IMR-90 (cell line): ENCODE measurements around the gene TAF1B. TPM values are rescaled to one million over a fixed set of nuclear protein-coding genes. Genes with fewer than 3 reads are reported as not detected.

Experiments used
- ATAC-seq: fragments of 200-7000 bp; cut with Tn5 transposase; 2 replicates; pipeline ENCODE4 v1.9.1; 2020; ENCODE audit warnings: low read depth, mild to moderate bottlenecking, moderate library complexity
- BruUV-seq: library from RNA; stranded (reverse); fragments of 400-500 nt; replicated peaks from 2 replicates; lab custom pipeline; 2021; lab: Mats Ljungman, UMichigan
- CTCF ChIA-PET: fragments of 300-600 bp; formaldehyde crosslinking; extraction: SDS; loops from one replicate; lab custom pipeline; 2021; ENCODE audit warnings: antibody characterized with exemption; lab: Yijun Ruan, JAX
- POLR2A ChIA-PET: fragments of 300-600 bp; sonication (Branson Sonifier 250); formaldehyde crosslinking; loops from one replicate; lab custom pipeline; 2022; ENCODE audit warnings: antibody characterized with exemption; ENCODE audit not compliant: unreplicated experiment; lab: Charles Lee
- DNase-seq: peaks from one replicate; pipeline ENCODE4 v3.0.0; 2013
- H2AFZ ChIP-seq: replicated peaks from 2 replicates; pipeline ENCODE3; 2013; ENCODE audit warnings: low read length, mild to moderate bottlenecking; ENCODE audit not compliant: poor library complexity
- H2AK5ac ChIP-seq: 2 replicates; pipeline ENCODE4 v1.6.1; 2013; ENCODE audit warnings: low read depth, low read length, inconsistent platforms
- H2AK9ac ChIP-seq: replicated peaks from 2 replicates; pipeline ENCODE3; 2013; ENCODE audit warnings: mild to moderate bottlenecking, low read depth, low read length, moderate library complexity; ENCODE audit not compliant: poor library complexity
- H2BK120ac ChIP-seq: 2 replicates; pipeline ENCODE4 v1.6.1; 2013; ENCODE audit warnings: low read depth, low read length, inconsistent platforms
- H2BK15ac ChIP-seq: 3 replicates; pipeline ENCODE4 v1.6.1; 2013; ENCODE audit warnings: low read depth, low read length, inconsistent platforms
- H2BK20ac ChIP-seq: 2 replicates; pipeline ENCODE4 v1.6.1; 2013; ENCODE audit warnings: low read depth, mild to moderate bottlenecking, inconsistent platforms, low read length, moderate library complexity
- H2BK5ac ChIP-seq: 2 replicates; pipeline ENCODE4 v1.6.1; 2013; ENCODE audit warnings: mild to moderate bottlenecking, low read depth, low read length, inconsistent platforms; ENCODE audit not compliant: poor library complexity, severe bottlenecking
- H3K14ac ChIP-seq: replicated peaks from 2 replicates; pipeline ENCODE4 v1.6.1; 2013; ENCODE audit warnings: low read depth, low read length, inconsistent platforms
- H3K18ac ChIP-seq: 2 replicates; pipeline ENCODE4 v1.6.1; 2013; ENCODE audit warnings: low read depth, low read length, control low read depth
- H3K23ac ChIP-seq: 2 replicates; pipeline ENCODE4 v1.6.1; 2013; ENCODE audit warnings: low read depth, low read length, inconsistent platforms
- H3K27ac ChIP-seq: 2 replicates; pipeline ENCODE4 v1.5.1; 2013; ENCODE audit warnings: mild to moderate bottlenecking, control low read depth, low read length; ENCODE audit not compliant: insufficient read depth
- H3K27me3 ChIP-seq: 2 replicates; pipeline ENCODE4 v1.6.1; 2013; ENCODE audit warnings: low read length; ENCODE audit not compliant: control insufficient read depth, insufficient read depth
- H3K36me3 ChIP-seq: 2 replicates; pipeline ENCODE4 v1.6.1; 2013; ENCODE audit warnings: low read length, mixed read lengths; ENCODE audit not compliant: control insufficient read depth, insufficient read depth
- H3K4ac ChIP-seq: 2 replicates; pipeline ENCODE4 v1.6.1; 2013; ENCODE audit warnings: low read depth, low read length, inconsistent platforms
- H3K4me1 ChIP-seq: 2 replicates; pipeline ENCODE4 v1.6.1; 2013; ENCODE audit warnings: low read length, mixed read lengths; ENCODE audit not compliant: control insufficient read depth, insufficient read depth
- H3K4me2 ChIP-seq: 2 replicates; pipeline ENCODE4 v1.6.1; 2013; ENCODE audit warnings: low read depth, mild to moderate bottlenecking, control low read depth, low read length, moderate library complexity
- H3K4me3 ChIP-seq: 2 replicates; pipeline ENCODE4 v1.5.1; 2013; ENCODE audit warnings: low read depth, mild to moderate bottlenecking, control low read depth, low read length, moderate library complexity; ENCODE audit not compliant: insufficient read depth
- H3K56ac ChIP-seq: 2 replicates; pipeline ENCODE4 v1.6.1; 2013; ENCODE audit warnings: low read length, inconsistent platforms; ENCODE audit not compliant: insufficient read depth; ENCODE audit errors: extremely low read depth
- H3K79me1 ChIP-seq, 2 experiments: 2 replicates each; pipeline ENCODE4 v1.6.1; 2013; ENCODE audit warnings: low read length in 2 of 2, inconsistent platforms in 1 of 2, low read depth in 1 of 2
- H3K9ac ChIP-seq: 2 replicates; pipeline ENCODE4 v1.6.1; 2013; ENCODE audit warnings: low read depth, low read length, control low read depth
- H3K9me1 ChIP-seq: 2 replicates; pipeline ENCODE4 v1.6.1; 2013; ENCODE audit warnings: low read length, inconsistent platforms; ENCODE audit not compliant: insufficient read depth
- H3K9me3 ChIP-seq: 2 replicates; pipeline ENCODE4 v1.6.1; 2013; ENCODE audit warnings: low read length; ENCODE audit not compliant: control insufficient read depth, insufficient read depth
- H4K20me1 ChIP-seq: 2 replicates; pipeline ENCODE4 v1.6.1; 2013; ENCODE audit warnings: low read length, inconsistent platforms; ENCODE audit not compliant: insufficient read depth
- H4K5ac ChIP-seq: 2 replicates; pipeline ENCODE4 v1.6.1; 2013; ENCODE audit warnings: mild to moderate bottlenecking, low read depth, low read length, control low read depth
- H4K8ac ChIP-seq, 2 experiments: 2 replicates each; pipeline ENCODE4 v1.6.1; 2013; ENCODE audit warnings: low read depth in 2 of 2, low read length in 2 of 2, control low read depth in 1 of 2, inconsistent platforms in 1 of 2
- H4K91ac ChIP-seq: 2 replicates; pipeline ENCODE4 v1.6.1; 2013; ENCODE audit warnings: low read depth, low read length, inconsistent platforms; ENCODE audit not compliant: insufficient read depth
- BHLHE40 ChIP-seq: fragments of 150-350 bp; IDR thresholded peaks from 2 replicates; pipeline ENCODE4 v1.6.1; 2016; ENCODE audit warnings: mild to moderate bottlenecking, low read depth, low read length
- MAFK ChIP-seq: IDR thresholded peaks from 2 replicates; pipeline ENCODE4 v1.6.1; 2012; ENCODE audit warnings: low read depth, low read length, improper control_type of control experiment
- MXI1 ChIP-seq: IDR thresholded peaks from 2 replicates; pipeline ENCODE4 v1.6.1; 2012; ENCODE audit warnings: low read depth, mild to moderate bottlenecking, low read length, moderate library complexity, borderline replicate concordance
- POLR2A ChIP-seq: IDR thresholded peaks from 2 replicates; pipeline ENCODE4 v1.6.1; 2012; ENCODE audit warnings: mild to moderate bottlenecking, low read depth, low read length
- RAD21 ChIP-seq: IDR thresholded peaks from 2 replicates; pipeline ENCODE4 v1.6.1; 2012; ENCODE audit warnings: low read length, improper control_type of control experiment
- RCOR1 ChIP-seq: IDR thresholded peaks from 2 replicates; pipeline ENCODE4 v1.6.1; 2012; ENCODE audit warnings: mild to moderate bottlenecking, low read length, improper control_type of control experiment; ENCODE audit not compliant: insufficient replicate concordance
- RFX5 ChIP-seq: IDR thresholded peaks from 2 replicates; pipeline ENCODE4 v1.8.0; 2012; ENCODE audit warnings: low read depth, mild to moderate bottlenecking, low read length, moderate library complexity
- SMC3 ChIP-seq: fragments of 150-350 bp; IDR thresholded peaks from 2 replicates; pipeline ENCODE4 v1.6.1; 2016; ENCODE audit warnings: low read depth, mild to moderate bottlenecking, antibody characterized with exemption, low read length, moderate library complexity
- WGBS, 2 experiments: methylation state at CpG; one replicate each; pipeline versions ENCODE4 v1.1.5 to v1.1.7; 2013; ENCODE audit warnings: missing lambda C conversion rate in 2 of 2; ENCODE audit not compliant: insufficient read length in 1 of 2; ENCODE audit errors: extremely low coverage in 2 of 2; 5-methylcytosine and 5-hydroxymethylcytosine counted together
- dilution Hi-C: fragments of 300-500 bp; cut with HindIII; formaldehyde crosslinking; loops from one replicate; pipeline ENCODE4 v1.14.3; 2018; ENCODE audit warnings: low sequenced_read_pairs; ENCODE audit not compliant: unreplicated experiment
- in situ Hi-C: fragments of 300-500 bp; cut with MboI; formaldehyde crosslinking; loops from 3 replicates; pipeline ENCODE4 v1.14.3; 2019; ENCODE audit warnings: low sequenced_read_pairs, inconsistent platforms, mixed read lengths
- intact Hi-C: fragments of 100-400 bp; cut with micrococcal nuclease; formaldehyde crosslinking; loops from 2 replicates; pipeline ENCODE4 v1.10.0; 2022
- polyA plus RNA-seq, 3 experiments: library from polyadenylated mRNA; depleted of rRNA; stranded (reverse); fragments of >200 nt; gene quantifications; 2 replicates each; pipeline ENCODE4 v1.2.3, GENCODE V29; 2012; ENCODE audit warnings: low replicate concordance in 1 of 3
- total RNA-seq: library from RNA; depleted of rRNA; stranded (reverse); fragments of >200 nt; gene quantifications from 2 replicates; pipeline ENCODE4 v1.2.3, GENCODE V29; 2012

TAF1B gene
- total and polyA plus RNA-seq, 2 of the 4 experiments (the other 2 are of a cell fraction), result 8.4 to 19.9 TPM

DNA sequence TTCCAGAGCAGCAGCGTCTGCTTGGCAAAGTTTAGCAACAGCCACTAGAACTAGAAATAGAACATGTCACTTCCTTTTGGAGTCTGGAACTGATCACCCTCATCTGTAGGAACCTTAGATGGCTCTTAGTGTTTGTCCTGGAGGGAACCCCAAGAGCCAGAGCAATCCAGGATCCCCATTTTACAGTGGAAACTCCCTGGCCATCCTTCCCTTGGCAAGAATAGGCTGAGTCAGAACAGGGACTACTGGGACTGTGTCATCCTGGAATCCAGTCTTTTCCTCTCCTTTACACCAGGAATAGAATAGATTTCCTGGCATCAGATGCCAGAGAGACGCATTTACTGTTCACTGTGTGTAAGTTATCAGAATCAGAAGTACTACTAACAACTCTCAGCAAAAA lies 75.0 kb downstream of the TAF1B start:
- Histone ChIP-seq H4K91ac (no peak overlapping the region), H3K36me3 (peaks cover 9% of the 10 kb centered on the region), H2BK120ac (no peak overlapping the region), H3K9ac (no peak overlapping the region), H3K4me2 (no peak overlapping the region), H3K9me1 (peaks cover 6% of the 10 kb centered on the region; the same call in 1 of the 2 replicates), H3K23ac (no peak overlapping the region), H3K9me3 (no peaks in the 10 kb centered on the region), H4K5ac (no peak overlapping the region), H3K4ac (no peak overlapping the region), H3K27ac (no peak overlapping the region), H2AK9ac (no peak overlapping the region), H3K56ac (no peak overlapping the region), H3K27me3 (no peaks in the 10 kb centered on the region), H2AFZ (no peak overlapping the region), H4K8ac (no peak overlapping the region), H2BK5ac (no peak overlapping the region), H4K20me1 (no peaks in the 10 kb centered on the region), H3K14ac (no peak overlapping the region), H3K4me1 (peaks cover 3% of the 10 kb centered on the region), H3K79me1 (peaks cover 0 to 5% of the 10 kb centered on the region in 2 experiments; a peak in 1 of 4 replicates), H3K4me3 (no peak overlapping the region), H2BK20ac (no peak overlapping the region), H2BK15ac (no peak overlapping the region), H2AK5ac (no peak overlapping the region), H3K18ac (no peak overlapping the region)
- DNase-seq, result peak; percentile 33
- TF ChIP-seq RAD21 (no peak), RCOR1 (no peak), BHLHE40 (no peak), MXI1 (no peak), MAFK (no peak), POLR2A (no peak), RFX5 (no peak), SMC3 (no peak)
- dilution Hi-C loops, result no loop called here
- BruUV-seq, result no TSS peak
- intact Hi-C loops, result no loop called here
- ChIA-PET POLR2A (no interaction called here), CTCF (no interaction called here)
- WGBS, 2 experiments, result no CpG with 5 or more reads among the region's 2 CpGs
- in situ Hi-C loops, result no loop called here
- ATAC-seq, result peak; percentile 42; the same call in 1 of the 2 replicates
